RWPE1 (cell line): ENCODE measurements around the gene DNAAF5.
A peak's percentile ranks its signal among the peaks of the same experiment; 100 is the strongest.

ENCODE experiments used
- CTCF ChIA-PET: fragments of 350-600 bp; sonication (Branson Sonifier 250); formaldehyde crosslinking; extraction: SDS; loops from one replicate; lab custom pipeline; 2021; lab: Yijun Ruan, JAX
- POLR2A ChIA-PET: fragments of 400-600 bp; formaldehyde crosslinking; extraction: SDS; loops from one replicate; lab custom pipeline; 2020; ENCODE audit warnings: antibody characterized with exemption; ENCODE audit not compliant: low non-redundant PET; lab: Yijun Ruan, JAX
- DNase-seq: peaks from one replicate; pipeline ENCODE4 v3.0.0; 2012; ENCODE audit warnings: low spot score
- H3K27ac ChIP-seq: fragments of 450-650 bp; 2 replicates; pipeline ENCODE4 v1.5.1; 2017
- TF ChIP-seq, protein P1 (sequence below): fragments of 450-650 bp; conservative IDR thresholded peaks from 2 replicates; pipeline ENCODE4 v1.5.1; 2017; ENCODE audit warnings: low read depth, mild to moderate bottlenecking

DNAAF5 gene

DNA sequence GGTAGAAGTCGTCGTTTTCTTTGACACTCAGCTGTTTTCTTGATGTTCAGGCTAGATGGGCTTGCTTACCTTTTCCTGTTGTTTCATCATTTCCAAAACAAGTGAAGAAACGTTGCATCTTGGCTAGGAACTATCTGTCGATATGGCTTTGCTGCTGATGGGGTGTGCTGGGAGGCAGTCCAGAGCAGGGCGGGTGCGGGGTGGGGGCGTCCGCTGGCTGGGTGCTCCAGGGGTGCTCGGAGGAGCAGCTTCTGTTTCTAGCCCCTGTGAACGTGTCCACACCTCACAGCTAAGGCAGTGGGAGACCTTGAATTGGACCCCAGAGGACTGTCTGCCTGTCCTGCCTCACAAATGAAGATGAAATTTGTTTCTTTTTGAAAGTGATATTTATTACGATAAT, 98.2 kb downstream of the DNAAF5 start:
- TF ChIP-seq, protein P1, sequence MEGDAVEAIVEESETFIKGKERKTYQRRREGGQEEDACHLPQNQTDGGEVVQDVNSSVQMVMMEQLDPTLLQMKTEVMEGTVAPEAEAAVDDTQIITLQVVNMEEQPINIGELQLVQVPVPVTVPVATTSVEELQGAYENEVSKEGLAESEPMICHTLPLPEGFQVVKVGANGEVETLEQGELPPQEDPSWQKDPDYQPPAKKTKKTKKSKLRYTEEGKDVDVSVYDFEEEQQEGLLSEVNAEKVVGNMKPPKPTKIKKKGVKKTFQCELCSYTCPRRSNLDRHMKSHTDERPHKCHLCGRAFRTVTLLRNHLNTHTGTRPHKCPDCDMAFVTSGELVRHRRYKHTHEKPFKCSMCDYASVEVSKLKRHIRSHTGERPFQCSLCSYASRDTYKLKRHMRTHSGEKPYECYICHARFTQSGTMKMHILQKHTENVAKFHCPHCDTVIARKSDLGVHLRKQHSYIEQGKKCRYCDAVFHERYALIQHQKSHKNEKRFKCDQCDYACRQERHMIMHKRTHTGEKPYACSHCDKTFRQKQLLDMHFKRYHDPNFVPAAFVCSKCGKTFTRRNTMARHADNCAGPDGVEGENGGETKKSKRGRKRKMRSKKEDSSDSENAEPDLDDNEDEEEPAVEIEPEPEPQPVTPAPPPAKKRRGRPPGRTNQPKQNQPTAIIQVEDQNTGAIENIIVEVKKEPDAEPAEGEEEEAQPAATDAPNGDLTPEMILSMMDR: no peak
- CTCF ChIA-PET: no interaction called here
- POLR2A ChIA-PET: interaction anchor here (0.7 kb wide), 1 partner anchor 24 kb away, joined by 4 read pairs; no protein-coding TSS in a partner anchor
- DNase-seq: no peak
- H3K27ac ChIP-seq: peak overlapping the region; percentile 79

DNA sequence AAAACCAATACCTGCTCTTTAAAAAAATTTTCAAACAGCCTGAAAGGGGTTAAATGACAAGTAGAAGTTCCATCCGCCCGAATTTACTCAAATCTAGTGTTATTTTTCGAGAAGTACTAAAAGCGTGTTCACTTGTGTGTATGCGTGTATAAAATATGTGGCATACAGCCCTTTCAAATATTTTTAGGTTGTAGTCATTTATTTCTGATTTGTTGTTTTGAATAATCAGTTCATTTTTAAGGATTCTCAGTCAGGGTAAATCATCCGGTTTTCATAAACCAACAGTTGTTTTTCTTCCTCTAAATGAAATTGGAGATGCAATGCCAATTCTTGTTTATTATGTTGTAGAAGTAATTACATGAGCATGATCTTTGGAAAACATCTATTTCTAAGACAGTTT, 98.9 kb downstream of the DNAAF5 start:
- POLR2A ChIA-PET: interaction anchor here (0.7 kb wide), 1 partner anchor 23 kb away, joined by 4 read pairs; no protein-coding TSS in a partner anchor
- CTCF ChIA-PET: no interaction called here
- TF ChIP-seq, protein P1: no peak
- H3K27ac ChIP-seq: peak overlapping the region; percentile 79
- no peak for DNase-seq

DNA sequence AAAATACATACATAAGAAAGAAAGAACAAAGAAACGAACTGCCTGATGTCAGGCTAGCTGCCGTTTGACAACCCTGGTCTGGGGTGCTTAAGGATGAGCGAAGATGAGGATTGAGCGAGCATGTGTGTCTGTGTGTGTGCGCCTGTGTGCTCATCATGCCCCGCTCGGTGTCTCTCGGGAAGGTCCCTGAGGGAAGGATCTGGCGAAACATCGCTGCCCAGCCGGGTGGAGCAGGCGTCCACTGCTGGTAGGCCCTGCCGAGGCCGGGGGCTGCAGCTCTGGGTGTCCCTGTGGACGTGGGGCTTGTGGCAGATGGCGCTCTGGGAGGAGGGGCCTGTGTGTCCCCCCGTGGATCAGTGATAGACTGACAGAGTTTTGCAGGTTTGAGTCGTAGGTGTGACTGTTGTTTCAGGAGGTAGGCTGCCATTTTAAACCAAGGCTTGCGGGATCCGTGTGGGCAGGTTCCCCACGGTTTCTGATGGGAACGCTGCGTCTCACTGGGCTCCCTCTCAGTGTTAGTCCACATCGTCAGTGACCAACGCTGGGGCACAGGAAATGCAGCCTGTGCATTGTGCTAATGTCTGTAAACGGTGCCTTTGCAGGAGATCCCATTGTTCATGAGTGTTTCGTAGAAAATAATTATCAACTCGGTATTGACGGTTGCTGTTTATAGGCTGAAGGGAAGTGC, 99.9 kb downstream of the DNAAF5 start:
- no peak for DNase-seq
- POLR2A ChIA-PET: no interaction called here
- H3K27ac ChIP-seq: peak overlapping the region; percentile 100

DNA sequence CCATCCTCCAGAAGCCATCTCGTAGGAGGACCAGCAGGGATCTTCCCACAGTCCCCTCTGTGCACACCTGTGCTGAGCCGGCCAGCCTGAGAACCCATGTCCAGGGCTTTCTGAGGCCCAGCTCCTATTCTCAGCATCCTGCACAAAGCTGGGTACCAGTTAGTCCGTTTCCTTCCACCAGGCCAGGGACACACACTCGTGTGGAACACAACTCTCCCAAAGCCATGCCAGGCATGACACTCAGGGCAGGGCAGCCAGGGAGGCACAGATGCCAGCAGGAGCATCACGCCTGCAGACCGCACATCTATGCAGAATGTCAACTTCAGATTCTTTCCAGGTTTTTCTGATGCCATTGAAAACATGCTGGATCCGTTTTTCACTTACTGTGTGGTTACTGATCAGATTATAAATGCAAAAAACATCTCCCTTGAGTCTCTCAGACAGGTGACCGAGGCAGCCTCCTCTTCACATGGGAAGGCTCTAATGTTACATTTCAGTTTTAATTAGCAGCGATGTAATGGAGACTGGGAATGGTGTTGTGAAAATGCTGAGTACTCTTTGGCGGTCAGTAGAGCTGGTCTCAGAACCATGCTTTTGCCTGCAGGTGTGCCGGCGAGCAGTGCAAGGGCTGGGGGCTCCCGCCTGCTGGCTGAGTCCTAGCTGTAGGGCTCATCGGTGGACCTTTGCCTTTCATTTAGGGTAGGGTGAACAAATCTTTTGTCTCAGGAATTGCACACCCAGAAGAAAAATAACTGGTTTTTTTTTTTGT, 102.5 kb downstream of the DNAAF5 start:
- POLR2A ChIA-PET: no interaction called here
- TF ChIP-seq, protein P1: no peak
- CTCF ChIA-PET: no interaction called here
- H3K27ac ChIP-seq: peak overlapping the region; percentile 100
- no peak for DNase-seq

More for the DNA sequence above, 99.9 kb downstream of the DNAAF5 start:
- CTCF ChIA-PET: no interaction called here
- TF ChIP-seq, protein P1: no peak

DNA sequence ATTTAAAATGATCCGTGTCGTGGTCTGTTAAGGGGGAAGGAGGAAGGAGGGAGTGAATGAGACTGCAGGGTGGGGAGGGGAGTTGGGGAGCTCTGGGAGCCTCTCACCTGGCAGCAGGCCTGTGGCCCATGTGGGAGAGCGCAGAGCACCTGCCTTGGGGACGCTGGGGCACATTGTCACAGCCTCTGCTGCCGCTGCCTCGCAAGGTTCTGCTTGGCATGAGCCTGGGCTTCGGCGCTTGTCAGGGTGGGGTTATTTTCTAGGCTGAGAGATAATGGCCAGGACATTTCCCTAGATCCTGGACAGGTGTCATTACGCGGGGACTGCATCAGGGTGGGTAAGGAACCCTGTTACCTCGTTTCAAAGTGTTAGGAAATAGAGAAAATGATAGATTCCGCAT, 103.6 kb downstream of the DNAAF5 start:
- CTCF ChIA-PET: no interaction called here
- no peak for DNase-seq
- POLR2A ChIA-PET: no interaction called here
- peak overlapping the region; percentile 100 for H3K27ac ChIP-seq
- TF ChIP-seq, protein P1: no peak

DNA sequence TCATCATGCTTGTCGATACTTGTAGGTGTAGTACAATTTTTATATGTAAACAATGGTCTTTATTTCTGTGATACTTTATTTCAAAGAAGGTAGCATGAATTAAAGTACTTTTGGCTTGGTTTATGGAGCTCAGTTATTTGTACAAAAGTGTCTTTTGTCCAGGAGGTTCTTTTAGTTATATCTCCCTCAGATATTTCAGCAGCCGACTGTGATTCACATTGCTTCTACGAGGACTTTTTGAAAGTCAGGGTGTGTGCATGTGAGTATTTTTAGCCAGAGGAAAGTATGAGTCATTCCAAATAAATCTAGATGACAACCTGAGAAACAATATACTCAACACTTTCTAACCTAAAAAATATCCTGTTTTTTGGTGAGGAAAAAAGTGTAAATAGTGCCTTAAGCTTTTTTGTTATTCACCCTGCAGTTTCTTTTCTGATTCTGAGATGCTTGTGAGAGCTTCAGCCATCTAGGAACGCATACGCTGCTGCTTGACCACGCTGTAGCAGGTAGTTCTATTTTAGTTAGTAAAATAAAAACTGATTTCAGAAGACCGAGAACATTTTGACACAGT, 105.2 kb downstream of the DNAAF5 start:
- CTCF ChIA-PET: interaction anchor here (0.5 to 2.7 kb wide), 5 partner anchors 8 to 45 kb away, joined by 3 to 10 read pairs (median 5); no protein-coding TSS in a partner anchor
- POLR2A ChIA-PET: interaction anchor here (1.0 kb wide), 1 partner anchor 14 kb away, joined by 4 read pairs; no protein-coding TSS in a partner anchor
- TF ChIP-seq, protein P1: no peak
- DNase-seq: peak; percentile 88
- peak overlapping the region; percentile 100 for H3K27ac ChIP-seq
